AG04450 (cell line): ENCODE results near the gene KCND3. TPM values are rescaled to one million over a fixed set of nuclear protein-coding genes. Genes with fewer than 3 reads are reported as not detected.

ENCODE experiments used
- CTCF ChIA-PET: fragments of 300-600, 350-600 bp; formaldehyde crosslinking; extraction: SDS; loops from one replicate; lab custom pipeline; 2022; ENCODE audit warnings: antibody characterized with exemption, inconsistent platforms; lab: Charles Lee
- POLR2A ChIA-PET: fragments of 350-600 bp; formaldehyde crosslinking; extraction: SDS; loops from one replicate; lab custom pipeline; 2021; ENCODE audit warnings: antibody characterized with exemption, inconsistent platforms; lab: Yijun Ruan, JAX
- DNase-seq: peaks from one replicate; pipeline ENCODE4 v3.0.0-alpha.2; 2011; ENCODE audit warnings: low read depth, low spot score
- H3K27ac ChIP-seq: one replicate; pipeline ENCODE4 v1.5.1; 2012; ENCODE audit warnings: low read depth, low read length, control low read depth
- H3K27me3 ChIP-seq: one replicate; pipeline ENCODE4 v1.6.0; 2012; ENCODE audit warnings: low read length; ENCODE audit not compliant: control insufficient read depth, insufficient read depth
- H3K4me3 ChIP-seq: 2 replicates; pipeline ENCODE4 v1.5.1; 2011; ENCODE audit warnings: mild to moderate bottlenecking, low read depth, low read length, control low read depth
- H3K9me3 ChIP-seq: 2 replicates; pipeline ENCODE4 v1.5.1; 2012; ENCODE audit warnings: low read length; ENCODE audit not compliant: control insufficient read depth, insufficient read depth
- CTCF ChIP-seq: IDR thresholded peaks from 2 replicates; pipeline ENCODE4 v1.5.1; 2011; ENCODE audit warnings: low read depth, low read length, control low read depth, inconsistent platforms
- polyA plus RNA-seq: library from polyadenylated mRNA; depleted of rRNA; stranded (reverse); fragments of >200 nt; gene quantifications from 2 replicates; pipeline ENCODE4 v1.2.3, GENCODE V29; 2011

Gene KCND3
- polyA plus RNA-seq, 1 experiment = 0.02 TPM

DNA sequence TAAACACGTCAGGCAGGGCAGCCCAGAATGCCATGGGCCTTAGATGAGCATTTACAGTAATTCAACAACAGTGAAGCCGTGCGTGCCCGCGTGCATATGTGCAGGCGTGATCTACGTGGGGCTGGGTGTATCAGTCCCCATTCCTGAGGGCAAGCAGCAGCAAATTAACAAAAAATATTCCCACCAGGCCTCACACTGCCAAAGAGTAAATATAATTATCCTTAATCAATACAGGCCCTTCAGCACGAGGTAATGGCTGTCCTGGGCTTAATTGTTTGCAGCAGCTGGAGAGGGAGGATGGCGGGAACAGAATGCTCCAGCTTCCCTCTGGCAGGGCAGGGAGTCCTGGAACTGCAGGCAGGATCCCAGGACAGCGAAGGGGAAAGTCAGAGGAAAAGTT, 142.0 kb downstream of the KCND3 start:
- no peak for TF ChIP-seq CTCF
- Histone ChIP-seq H3K9me3 (no peaks in the 10 kb centered on the region), H3K4me3 (no peak overlapping the region), H3K27me3 (peaks cover 28% of the 10 kb centered on the region), H3K27ac (no peak overlapping the region)
- no peak for DNase-seq
- CTCF ChIA-PET = no interaction called here
- POLR2A ChIA-PET = no interaction called here

- DNase-seq = no peak
- CTCF ChIA-PET = no interaction called here
- TF ChIP-seq CTCF = no peak
- no peak overlapping the region for H3K27ac ChIP-seq
- no peak overlapping the region for H3K4me3 ChIP-seq
- POLR2A ChIA-PET = no interaction called here
- H3K27me3 ChIP-seq = peaks cover 24% of the 10 kb centered on the region
- H3K9me3 ChIP-seq = no peaks in the 10 kb centered on the region
Measured at GRCh38 chr1:111846842-111847241, 142.6 kb downstream of the KCND3 start.

- no peak for DNase-seq
- Histone ChIP-seq H3K9me3 (no peaks in the 10 kb centered on the region), H3K4me3 (no peak overlapping the region), H3K27ac (no peak overlapping the region), H3K27me3 (peaks cover 13% of the 10 kb centered on the region)
- CTCF ChIA-PET = no interaction called here
- TF ChIP-seq CTCF = no peak
- POLR2A ChIA-PET = no interaction called here
Measured at GRCh38 chr1:111843177-111843576, 146.3 kb downstream of the KCND3 start.

- ChIA-PET POLR2A (no interaction called here), CTCF (no interaction called here)
- no peak for TF ChIP-seq CTCF
- Histone ChIP-seq H3K27ac (no peak overlapping the region), H3K27me3 (peaks cover 13% of the 10 kb centered on the region), H3K9me3 (no peaks in the 10 kb centered on the region), H3K4me3 (no peak overlapping the region)
- no peak for DNase-seq
Measured at GRCh38 chr1:111842411-111842810, 147.1 kb downstream of the KCND3 start.

DNA sequence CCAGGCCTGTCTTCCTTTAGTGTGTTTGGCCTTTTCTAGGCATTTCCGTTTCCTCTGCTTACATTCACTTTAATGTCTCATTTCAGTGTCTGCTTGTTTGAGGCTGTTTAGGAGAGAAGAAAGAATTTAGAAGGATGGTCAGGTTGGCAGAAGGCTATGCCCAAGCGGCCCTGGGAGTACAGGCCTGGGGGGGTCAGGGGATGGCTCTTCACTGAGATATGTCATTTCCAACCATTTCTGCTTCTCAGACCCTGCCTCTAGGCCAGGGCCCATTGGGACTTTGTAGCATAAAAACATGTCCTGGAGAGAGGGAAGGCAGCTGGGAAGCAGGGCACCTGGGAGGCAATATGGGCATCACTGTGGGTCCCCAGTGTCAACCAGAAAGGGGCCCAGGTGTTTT, 147.7 kb downstream of the KCND3 start:
- TF ChIP-seq CTCF = no peak
- CTCF ChIA-PET = no interaction called here

More for the DNA sequence above, 147.7 kb downstream of the KCND3 start:
- POLR2A ChIA-PET = no interaction called here
- H3K4me3 ChIP-seq = no peak overlapping the region
- peaks cover 13% of the 10 kb centered on the region for H3K27me3 ChIP-seq
- no peak for DNase-seq
- no peaks in the 10 kb centered on the region for H3K9me3 ChIP-seq
- no peak overlapping the region for H3K27ac ChIP-seq
